Stimulated activated CD8-positive, alpha-beta memory T cell treated with anti-CD3 and anti-CD28 coated beads, Interleukin-12 subunit alpha, Interleukin-12 subunit beta, amount 100 ng/mL, for 24 hours (primary cell): Measurements from ENCODE around the gene SMIM43.

ENCODE experiments used
- DNase-seq: peaks from one replicate; pipeline ENCODE4 v3.0.0-alpha.2; 2020; ENCODE audit errors: extremely low read depth

SMIM43 gene

DNA sequence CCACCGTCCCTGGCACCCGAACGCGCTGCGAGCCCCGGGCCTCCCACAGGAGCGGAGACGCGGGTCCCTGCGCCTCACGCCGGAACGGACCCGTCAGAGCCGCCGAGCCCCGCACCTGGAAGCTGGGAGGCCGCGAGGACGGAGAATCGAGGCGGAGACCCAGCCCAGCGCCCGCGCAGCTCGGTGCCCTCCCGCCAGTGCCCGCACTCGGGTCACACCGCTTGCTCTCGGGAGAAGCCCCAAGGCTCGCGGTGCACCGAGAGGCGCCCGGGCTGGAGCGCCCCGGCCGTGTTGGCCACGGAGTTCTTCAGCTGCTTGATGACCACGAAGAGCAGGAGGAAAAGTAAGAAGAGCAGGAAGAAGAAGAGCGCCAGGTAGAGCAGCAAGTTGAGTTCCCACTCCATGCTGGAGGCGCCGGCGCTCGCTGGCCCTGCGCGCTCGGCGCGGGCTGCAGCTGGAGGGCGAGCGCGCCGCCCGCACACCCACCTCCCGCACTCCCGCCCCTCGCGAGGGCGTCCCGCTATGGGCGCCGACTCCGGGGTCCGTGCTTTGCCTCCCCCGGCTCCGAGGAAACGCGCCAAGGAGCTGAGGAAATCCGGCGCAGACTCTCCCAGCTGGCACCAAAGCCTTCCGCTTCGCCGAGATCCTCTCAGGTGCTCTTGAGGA lies at the start of gene SMIM43:
Gene SMIM43, minus strand, starts transcription at position 463 of the 666 bp plus-strand sequence. Its CDS starts 59 bp downstream, at position 404.
- DNase-seq: no peak

GRCh38 chr4:121814756-121815155 lies 49.8 kb upstream of the SMIM43 start:
- DNase-seq: no peak

DNA sequence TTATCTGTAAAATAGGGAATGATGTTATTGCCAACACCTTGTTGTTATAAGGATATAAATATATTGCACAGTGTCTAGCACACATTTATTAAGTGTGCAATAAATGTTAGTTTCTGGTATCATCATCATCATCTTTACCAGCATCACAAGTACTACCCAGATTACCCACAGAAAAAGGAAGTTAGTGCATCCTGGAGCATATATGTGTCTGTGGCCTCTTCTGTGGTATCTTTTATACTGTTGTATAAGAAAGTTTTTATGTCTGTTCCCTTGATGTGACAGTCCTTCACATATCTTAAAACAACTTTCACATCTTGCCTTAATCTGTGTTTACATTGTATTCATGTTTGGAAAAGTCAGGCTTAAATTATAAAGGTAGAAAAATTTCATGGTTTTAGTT lies 46.2 kb upstream of the SMIM43 start:
- DNase-seq: no peak

- no peak for DNase-seq
Observed at GRCh38 chr4:121806411-121806810, 41.4 kb upstream of the SMIM43 start.

DNA sequence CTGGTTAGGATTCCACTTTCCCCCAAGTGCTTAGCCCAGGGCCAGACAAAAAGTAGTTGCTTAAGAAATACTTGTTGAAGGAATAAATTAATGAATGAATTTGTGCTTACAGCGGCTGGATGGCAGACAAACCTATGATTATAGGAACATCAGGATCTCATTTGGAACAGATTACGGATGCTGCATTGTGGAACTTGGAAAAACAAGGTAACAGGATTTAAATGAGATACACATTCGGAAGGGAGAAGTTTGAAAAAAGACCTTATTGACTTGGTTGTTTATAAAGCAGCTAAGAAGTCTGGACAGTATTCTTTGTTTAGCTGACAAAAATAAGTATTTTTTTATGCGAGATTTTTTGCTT lies 36.7 kb upstream of the SMIM43 start:
- DNase-seq: no peak

GRCh38 chr4:121800961-121801714 lies 36.2 kb upstream of the SMIM43 start, which contains the start of gene EXOSC9:
Gene EXOSC9, plus strand, starts transcription at chr4:121801323. Its CDS starts 102 bp downstream, at chr4:121801425.
- DNase-seq: peak; percentile 83

DNA sequence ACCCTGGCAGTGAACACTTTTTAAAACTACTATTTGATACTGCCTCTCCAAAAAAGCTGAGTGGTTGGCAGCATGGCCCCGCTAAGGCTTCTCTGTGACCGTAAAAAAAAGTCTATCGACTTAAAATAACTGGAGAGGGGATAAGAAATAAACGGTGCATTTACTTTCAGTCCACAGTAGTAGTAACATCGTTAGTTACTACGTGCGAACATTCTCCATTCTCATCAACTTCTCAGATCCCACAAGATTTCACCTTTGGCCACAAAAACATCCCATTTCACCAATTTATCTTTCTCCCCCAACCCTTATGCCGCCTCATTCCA lies 35.6 kb upstream of the SMIM43 start:
- DNase-seq: no peak

DNA sequence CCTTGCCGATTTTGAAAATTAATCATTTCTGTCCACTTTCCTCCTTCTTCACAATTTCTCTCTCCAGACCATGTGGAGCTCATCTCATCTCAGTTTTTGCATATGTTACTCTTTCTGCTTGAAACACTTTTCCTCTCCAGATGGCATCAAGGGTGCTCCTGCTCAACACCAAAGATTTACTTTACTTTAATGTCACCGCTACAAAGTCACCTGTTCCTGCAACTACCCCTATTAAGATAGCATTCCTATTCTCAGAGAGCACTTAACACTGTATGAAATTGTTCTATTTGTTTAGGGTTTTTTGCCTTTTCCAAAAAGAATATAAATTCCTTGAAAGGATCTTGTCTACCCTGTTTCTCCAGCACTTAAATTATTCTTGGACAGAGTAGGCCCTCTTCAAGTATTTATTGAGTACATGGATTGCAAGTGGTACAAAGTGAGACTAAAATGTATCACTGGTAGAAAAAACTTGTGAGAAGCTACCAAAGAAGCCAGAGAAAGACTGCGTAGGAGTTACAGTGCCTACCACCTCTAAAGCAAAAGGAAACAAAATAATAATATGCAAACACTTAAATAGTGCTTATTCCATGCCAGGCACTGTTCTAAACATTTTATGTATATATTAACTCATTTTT lies 35.0 kb upstream of the SMIM43 start:
- DNase-seq: no peak

- no peak for DNase-seq
Observed at GRCh38 chr4:121799208-121799823, 34.4 kb upstream of the SMIM43 start.

DNA sequence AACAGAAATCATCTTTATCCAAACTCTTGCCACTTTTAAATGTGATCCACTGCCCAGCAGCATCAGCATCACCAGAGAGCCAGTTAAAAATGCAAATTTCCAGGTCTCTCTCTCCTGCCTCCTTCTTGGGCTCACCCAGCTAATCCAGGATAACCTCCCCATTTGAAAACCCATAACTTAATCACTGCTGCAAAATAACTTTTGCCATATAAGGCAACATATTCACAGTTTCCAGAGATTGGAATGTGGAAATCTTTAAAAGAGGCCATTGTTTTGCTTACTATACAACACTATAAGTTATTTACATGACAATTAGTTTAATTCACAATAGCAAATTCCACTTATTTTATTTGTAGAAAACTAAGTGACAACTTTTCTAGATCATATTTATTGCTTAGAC lies 31.3 kb upstream of the SMIM43 start:
- no peak for DNase-seq

DNA sequence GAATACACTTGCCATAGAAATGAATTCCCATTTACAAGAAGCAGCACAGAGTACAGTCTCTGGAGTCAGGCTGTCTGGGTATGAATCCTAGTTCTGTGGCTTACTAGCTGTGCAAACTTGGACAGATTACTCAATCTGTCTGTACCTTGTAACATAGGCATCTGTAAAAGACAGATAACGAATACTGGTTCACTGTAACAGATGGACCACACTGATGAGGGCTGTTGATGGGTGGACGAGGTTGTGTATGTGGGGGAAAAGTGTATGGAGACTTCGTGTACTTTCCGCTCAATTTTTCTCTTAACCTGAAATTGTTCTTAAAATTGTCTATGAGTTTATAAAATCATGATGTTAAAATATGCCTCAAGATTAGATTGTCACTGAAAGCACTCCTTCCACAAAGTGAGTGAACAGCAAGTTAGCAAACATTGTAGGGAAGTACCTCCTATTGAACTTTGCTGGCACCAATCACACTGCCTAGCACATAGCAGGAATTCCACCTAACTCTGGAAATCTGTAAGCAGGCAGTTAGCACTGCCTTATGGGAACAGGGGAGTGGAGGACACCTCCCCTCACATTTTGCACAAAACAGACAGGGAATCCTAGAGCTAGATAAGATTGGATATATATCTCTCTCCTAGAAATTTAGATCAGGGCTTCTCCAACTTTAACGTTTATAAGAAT lies 29.7 kb upstream of the SMIM43 start:
- DNase-seq: no peak

GRCh38 chr4:121792966-121793365 lies 28.0 kb upstream of the SMIM43 start:
- DNase-seq: no peak

DNA sequence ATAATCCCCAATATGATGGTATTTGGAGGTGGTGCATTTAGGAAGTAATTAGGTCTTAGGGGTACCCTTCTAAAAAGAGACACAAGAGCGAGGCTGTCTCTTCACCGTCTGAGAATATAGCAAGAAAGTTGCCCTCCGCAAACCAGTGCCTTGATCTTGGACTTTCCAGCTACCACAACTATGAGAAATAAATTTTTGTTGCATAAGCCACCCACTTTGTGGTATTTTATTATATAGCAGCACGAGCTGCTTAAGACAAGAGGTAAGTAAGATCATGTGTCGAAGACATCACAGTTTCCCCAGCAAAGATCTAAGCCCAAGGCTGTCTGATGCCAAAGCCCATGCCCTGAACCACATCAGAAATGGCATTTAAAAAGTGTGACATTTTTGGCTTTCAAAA lies 26.5 kb upstream of the SMIM43 start:
- no peak for DNase-seq

DNA sequence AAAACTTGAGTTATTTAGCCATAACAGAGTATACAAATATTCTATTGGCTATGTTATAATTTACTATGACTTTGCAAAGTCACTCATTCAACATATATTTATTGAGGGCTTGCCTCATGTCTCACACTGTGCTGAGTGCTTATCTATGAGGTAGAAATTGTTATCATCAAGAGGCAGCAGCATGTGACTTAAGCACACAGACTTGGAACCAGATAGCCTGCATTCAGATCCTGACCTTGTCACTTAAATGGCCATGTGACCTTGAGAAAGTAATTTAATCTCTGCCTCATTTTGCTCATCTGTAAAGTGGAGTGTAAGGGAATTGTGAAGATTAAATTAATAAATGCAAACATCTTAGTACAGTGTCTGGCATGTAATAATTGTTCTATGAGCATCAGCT lies 26.0 kb upstream of the SMIM43 start:
- no peak for DNase-seq

DNA sequence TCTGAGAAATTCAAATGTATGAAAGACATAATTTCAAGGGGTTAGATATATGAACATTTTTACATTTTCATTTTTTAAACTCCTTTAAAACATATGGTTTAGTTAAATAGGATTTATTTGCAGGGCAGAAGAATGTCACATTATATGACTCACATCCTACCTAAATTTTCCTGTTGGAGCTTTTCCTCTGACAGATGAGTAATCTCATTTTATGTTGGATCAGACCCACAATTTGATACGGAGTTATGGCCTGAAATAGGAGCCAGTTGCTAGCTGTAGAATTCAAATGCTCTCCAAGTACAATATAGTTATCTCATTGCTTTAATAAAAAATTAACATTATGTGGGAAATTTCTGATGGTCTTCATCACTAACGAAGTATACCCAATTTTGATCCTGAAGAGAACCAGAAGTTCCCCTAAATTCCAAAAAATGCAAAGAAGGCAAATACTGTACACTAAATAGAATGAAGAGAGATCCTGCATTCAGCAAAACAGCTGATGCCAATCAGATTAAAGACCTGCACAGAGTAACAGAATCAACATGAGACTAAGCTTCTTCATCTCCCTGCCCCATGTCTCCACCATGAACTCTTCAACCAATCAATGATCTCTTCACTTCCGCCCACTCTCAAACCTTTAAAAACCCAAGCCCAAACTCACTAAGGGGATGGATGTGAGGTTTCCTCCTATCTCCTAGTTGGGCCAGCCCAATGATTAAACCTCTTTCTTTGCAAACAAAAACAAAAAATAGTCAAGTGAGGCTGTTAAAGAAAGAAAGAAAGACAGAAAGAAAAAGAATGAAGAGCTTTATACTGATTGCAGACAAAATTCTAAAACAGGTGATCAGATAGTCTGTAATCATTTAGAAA lies 25.2 kb upstream of the SMIM43 start:
- DNase-seq: no peak

DNA sequence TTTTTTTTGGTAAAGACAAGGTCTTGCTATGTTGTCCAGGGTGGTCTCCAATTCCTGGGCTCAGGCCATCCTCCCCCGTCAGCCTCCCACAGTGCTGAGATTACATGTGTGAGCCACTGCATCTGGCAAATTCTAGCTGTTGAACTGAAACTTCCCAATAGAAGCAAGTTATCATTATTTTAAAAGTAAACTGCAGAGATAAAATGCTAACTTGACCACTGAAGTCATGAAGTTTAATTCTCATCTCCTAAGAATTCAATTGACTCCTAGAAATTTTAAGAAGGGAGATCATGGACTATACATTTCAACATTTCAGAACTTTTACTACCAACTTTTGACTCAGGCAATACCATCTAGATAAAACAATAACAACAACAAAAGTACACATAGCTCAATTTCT lies 24.5 kb upstream of the SMIM43 start:
- DNase-seq: no peak

- DNase-seq: no peak
Observed at GRCh38 chr4:121788896-121789295, 23.9 kb upstream of the SMIM43 start.

DNA sequence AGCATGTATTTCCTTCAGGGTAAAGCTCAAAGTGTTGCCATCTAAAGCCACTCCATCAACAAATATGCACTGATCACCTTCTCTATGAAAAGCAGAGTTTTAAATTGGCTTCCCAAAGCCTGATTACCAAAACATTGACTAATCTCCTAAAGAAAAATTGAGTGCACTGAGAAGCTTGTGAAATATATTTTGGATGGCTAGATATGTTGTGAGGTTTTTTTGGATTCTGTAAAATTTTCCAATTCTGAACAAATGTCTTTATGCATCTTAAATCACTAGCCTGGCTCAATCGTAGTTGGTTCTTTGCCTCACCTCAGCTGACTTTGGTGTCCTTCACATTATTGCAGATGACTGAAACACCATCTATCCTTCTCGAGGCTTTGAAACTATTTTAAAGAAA lies 21.3 kb upstream of the SMIM43 start:
- DNase-seq: no peak

DNA sequence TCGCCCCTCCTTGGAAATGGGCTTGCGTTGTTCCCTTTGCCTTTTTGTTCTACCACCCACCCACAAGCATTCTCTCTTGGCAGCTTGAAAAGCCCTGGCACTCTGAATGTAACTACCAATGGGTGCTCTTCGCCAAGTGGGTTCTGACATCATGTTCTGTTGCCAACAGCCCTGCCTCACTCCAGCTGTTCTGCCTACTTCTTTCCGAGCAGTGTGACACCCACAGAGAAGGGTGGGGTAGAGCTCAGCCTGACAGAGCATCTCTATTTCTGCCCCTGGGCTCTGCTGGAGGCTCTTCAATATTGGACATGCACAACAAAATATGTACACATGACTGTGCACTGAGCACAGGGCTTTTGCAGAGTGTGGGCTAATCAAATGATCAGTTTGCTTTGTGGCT lies 20.5 kb upstream of the SMIM43 start:
- DNase-seq: no peak

DNA sequence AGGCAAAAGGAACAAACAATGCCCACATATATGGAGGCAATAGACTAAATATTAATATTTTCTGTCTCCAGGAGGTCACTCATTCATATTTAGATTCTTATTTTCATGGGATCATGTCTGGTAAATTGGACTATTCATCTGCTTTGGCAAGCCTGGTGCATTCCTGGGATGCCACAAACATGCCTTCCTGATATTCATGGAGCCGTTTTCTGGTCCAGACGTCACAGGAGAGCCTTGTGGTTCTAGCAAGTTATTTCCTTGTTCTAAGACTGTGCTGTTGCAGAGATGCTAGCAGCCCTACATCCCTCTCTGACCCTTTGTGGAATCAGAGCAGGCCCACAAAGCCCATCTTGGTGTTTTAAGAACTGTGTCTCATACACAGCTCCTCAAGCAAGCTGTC lies 20.0 kb upstream of the SMIM43 start:
- no peak for DNase-seq

DNA sequence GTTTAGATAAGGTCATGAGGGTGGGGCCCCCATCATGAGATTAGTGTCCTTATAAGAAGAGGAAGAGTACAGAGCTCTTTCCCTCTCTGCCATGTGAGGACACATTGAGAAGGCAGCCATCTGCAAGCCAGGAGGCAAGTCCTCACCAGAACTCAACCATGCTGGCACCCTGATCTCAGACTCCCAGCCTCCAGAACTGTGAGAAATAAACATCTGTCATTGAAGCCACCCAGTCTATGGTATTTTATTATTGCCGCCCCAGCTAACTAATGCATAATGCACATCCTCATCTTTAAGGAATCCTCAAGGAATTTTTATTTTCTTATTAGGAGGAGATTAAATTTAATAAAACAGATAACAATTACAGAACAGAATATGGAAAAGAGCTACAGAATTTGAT lies 19.4 kb upstream of the SMIM43 start:
- no peak for DNase-seq
